GM10266 (cell line): ENCODE measurements around the gene PUS7L.
"Not testable (repeated sequence)": the region's sequence is repeated elsewhere in the genome, so short reads cannot be mapped to it uniquely, and the experiment has no call there.

ENCODE experiments used
- DNase-seq: peaks from one replicate; pipeline ENCODE4 v3.0.0; 2012; ENCODE audit errors: extremely low spot score
- TF ChIP-seq, protein P1 (sequence below): IDR thresholded peaks from 2 replicates; pipeline ENCODE4 v1.5.1; 2012; ENCODE audit warnings: mild to moderate bottlenecking, low read depth; ENCODE audit not compliant: control insufficient read depth, insufficient read depth; ENCODE audit errors: missing control alignments

PUS7L gene

DNA sequence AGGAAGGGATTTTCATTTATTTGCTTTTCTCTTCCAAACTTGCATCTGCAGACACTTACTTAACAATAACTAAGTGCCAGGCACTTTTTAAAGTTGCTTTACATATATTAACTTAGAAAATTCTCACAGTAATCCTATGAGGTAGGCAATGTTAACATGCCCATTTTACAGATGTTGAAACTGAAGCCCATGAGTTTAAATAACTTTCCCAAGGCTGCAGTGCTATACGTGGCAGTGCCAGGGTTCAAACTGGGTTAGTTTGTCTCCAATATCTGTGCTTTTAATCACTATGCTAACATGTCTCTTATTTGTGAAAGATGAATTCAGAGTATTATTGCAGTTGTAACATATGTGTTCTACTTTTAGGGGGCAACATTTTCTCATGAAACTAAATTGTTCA is 29.9 kb downstream of the PUS7L start:
- DNase-seq = no peak
- TF ChIP-seq, protein P1, sequence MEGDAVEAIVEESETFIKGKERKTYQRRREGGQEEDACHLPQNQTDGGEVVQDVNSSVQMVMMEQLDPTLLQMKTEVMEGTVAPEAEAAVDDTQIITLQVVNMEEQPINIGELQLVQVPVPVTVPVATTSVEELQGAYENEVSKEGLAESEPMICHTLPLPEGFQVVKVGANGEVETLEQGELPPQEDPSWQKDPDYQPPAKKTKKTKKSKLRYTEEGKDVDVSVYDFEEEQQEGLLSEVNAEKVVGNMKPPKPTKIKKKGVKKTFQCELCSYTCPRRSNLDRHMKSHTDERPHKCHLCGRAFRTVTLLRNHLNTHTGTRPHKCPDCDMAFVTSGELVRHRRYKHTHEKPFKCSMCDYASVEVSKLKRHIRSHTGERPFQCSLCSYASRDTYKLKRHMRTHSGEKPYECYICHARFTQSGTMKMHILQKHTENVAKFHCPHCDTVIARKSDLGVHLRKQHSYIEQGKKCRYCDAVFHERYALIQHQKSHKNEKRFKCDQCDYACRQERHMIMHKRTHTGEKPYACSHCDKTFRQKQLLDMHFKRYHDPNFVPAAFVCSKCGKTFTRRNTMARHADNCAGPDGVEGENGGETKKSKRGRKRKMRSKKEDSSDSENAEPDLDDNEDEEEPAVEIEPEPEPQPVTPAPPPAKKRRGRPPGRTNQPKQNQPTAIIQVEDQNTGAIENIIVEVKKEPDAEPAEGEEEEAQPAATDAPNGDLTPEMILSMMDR = no peak

- TF ChIP-seq, protein P1 = peak; percentile 23
- DNase-seq = no peak
Observed at GRCh38 chr12:43728117-43728516, 30.5 kb downstream of the PUS7L start.

DNA sequence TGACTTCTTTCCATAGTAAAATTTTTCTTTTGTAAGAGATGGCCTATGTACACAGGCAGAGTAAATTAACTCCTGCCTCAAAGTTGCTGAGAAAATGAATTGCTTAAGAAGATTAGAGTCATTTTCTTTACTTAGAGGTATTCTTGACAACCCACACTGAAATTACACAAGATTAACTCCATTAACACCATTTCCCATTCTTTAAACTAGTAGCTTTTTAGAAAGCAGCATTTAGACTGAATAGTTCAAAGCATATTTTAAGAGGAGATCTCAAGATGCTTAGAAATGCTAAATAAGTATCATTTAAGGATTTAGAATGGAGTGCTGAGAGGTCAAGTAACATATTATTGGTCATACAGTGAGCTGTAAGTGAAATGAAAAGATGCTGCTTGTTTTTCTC is 35.5 kb downstream of the PUS7L start:
- DNase-seq = no peak
- TF ChIP-seq, protein P1 = no peak

- DNase-seq = no peak
- TF ChIP-seq, protein P1 = no peak
Observed at GRCh38 chr12:43722621-43723020, 36.0 kb downstream of the PUS7L start.

GRCh38 chr12:43711348-43711747 is 47.2 kb downstream of the PUS7L start:
- no peak for DNase-seq
- TF ChIP-seq, protein P1 = no peak

DNA sequence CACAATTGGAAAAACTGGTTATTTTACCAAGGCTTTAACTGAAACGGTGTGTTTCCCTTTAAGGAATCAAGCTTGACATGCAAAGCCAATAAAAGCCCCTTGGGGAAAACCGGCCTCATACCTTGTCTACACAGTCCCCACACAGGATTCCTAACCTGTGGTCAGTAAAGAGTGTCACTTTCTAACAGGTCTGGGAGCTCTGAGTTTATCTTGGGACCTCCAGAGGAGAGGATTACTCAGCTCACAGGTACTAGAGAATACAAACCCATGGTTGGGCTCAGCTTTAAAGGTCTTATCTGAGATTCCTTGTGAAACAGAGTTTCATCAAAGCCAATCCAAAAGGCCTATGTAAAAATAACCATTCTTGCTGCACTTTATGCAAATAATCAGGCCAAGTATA is 54.8 kb downstream of the PUS7L start:
- DNase-seq = not testable (repeated sequence)

GRCh38 chr12:43701194-43701593 is 57.4 kb downstream of the PUS7L start:
- DNase-seq = not testable (repeated sequence)

GRCh38 chr12:43696154-43696553 is 62.4 kb downstream of the PUS7L start:
- no peak for DNase-seq
- TF ChIP-seq, protein P1 = no peak
